GM19324 (cell line): ENCODE measurements around the gene UNC13B.

Experiments
- ATAC-seq: cut with Tn5 transposase; IDR thresholded peaks from one replicate; pipeline ENCODE4 v1.9.1; 2021; ENCODE audit warnings: mild to moderate bottlenecking, moderate library complexity; ENCODE audit not compliant: unreplicated experiment, low FRiP score

The UNC13B gene

DNA sequence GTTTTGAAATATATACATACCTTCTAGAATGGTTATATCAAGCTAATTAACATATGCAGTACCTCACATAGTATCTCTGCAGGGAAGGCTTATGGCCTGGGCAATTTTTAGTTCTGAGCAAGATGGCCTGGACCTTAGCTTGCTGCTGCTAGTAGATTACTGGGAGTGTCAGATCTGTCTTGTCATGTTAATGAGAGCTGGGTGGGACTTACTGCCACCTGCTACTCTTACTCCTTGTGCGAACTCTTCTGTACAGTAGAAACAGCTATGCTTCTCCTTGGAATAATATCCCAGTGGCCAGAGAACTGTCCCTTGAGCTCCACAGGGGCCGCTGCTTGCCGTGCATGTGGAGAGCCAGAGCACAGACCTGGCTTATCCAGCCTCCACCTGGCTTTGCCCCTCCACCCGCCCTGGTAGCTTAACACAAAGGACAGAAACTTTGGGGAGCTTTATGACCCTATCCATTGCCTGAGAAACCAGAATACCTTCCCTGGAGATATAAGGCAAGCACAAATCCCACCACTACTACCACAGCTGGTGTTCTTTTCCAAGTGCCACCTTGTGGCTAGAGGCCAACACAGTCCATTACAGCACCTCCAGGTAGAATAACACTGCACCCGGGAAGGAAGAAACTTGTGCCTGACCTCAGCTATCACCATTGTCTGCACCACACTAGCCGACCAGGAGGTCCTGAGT is 253.7 kb downstream of the UNC13B start:
- no peak for ATAC-seq

DNA sequence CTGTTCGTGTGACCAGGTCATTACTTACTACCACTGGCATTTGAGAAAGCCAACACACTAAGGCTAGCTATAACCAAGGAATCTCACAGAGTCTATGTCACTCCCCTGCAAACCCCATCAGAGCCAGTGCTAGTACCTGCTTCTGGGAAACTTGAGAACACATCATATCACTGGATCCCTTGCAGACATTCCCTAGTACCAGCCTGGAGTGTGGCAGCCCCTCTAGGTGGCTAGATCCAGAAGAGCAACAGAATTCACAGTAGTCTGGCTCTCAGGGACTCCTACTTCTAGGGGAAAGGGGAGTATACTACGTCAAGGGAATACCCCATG is 254.3 kb downstream of the UNC13B start:
- ATAC-seq, result no peak

DNA sequence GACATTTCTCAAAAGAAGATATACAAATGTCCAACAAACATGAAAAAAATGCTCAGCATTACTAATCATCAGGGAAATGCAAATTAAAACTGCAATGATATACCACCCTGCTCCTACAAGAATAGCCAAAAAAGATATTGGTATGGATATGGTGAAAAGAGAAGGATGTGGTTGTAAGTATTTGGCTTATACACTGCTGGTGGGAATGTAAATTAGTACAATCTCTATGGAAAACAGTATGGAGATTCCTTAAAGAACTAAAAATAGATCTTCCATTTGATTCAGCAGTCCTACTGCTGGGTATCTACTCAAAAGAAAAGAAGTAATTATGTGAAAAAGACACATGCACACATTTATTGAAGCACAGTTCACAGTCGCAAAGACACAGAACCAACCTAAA is 260.5 kb downstream of the UNC13B start:
- ATAC-seq, result no peak

DNA sequence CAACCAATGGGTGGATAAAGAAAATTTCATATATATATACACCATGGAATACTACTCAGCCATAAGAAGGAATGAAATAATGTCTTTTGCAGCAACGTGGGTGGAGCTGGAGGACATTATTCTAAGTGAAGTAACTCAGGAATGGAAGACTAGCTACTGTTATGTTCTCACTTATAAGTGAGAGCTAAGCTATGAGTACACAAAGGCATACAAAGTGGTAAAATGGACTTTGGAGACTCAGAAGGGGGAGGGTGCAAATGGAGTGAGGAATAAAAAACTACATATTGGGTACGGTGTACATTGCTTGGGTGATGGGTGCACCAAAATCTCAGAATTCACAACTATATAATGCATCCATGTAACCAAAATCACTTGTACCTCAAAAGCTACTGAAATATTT is 260.9 kb downstream of the UNC13B start:
- ATAC-seq, result no peak

DNA sequence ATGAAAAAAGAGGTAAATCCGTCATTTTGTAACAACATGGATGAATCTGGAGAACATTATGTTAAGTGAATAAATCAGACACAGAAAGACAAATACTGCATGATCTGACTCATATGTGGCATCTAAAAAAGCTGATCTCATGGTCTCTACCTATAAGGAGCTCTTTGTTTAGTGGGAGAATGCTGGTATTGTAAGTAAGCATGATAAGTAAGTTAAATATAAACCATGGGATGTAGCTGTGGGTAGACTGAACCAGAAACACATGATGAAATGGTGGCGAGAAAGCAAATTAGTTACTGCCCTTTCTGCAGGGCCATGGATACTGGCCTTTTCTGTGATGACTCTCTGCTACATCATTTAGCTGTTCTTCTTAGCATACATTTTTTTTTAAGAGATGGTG is 261.7 kb downstream of the UNC13B start:
- no peak for ATAC-seq

DNA sequence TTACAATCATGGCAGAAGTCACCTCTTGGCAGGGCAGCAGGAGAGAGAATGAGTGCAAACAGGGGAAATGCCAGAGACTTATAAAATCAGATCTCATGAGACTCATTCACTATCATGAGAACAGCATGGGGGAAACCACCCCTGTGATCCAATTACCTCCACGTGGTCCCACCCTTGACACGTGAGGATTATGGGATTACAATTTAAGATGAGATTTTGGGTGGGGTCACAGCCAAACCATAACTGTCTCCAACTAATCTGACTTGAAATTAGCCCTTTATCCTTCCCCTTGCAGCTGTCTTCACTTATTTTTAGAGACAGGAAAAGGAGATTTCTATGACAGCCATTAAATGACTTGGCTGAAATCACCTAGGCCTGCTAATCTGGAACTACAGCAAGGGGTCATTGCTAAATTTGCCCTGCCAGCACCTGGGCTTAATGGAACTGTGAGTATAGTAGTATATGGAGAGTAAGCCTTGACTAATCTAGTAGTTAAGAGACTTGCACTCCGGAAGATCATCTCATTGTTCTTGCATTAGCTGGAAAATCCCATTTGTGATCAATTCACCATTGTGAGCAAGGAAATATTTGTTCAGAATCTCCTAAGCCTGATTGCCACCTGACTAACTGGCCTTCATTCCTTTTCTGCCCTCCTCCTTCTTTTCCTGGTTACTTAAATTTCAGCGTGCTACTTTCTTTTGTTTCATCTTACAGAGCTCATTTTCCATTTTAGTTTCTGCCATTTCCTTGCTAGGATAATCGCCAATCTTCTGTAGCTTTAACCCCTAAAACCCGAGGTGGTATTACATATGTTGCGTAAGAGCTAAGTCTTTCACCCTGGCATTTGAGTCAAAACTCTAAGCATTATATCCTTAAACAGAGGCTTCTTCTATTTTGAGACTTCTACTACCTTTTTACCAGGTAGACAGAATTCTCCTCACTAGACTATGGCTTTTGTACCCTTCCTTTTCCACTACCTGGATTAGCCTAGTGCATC is 262.8 kb downstream of the UNC13B start:
- ATAC-seq, result no peak

DNA sequence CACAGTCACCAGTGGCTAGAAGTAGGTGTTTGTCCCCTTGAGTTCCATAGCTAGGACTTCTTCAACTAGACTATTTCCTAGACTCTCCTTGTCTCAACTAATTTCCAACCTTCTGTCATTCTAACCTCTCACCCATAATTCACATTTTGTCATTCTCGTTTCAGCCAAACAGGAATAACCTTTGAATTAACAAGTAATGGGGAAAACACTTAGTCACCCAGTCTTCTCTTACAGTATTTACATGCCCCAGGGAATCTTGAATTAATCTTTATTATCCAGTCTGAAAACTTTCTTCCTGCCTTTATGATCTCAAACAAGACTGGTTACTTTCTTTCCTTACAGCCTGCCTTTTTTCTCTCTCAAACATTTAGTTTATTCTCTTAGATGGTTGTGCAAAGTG is 264.8 kb downstream of the UNC13B start:
- ATAC-seq, result no peak

DNA sequence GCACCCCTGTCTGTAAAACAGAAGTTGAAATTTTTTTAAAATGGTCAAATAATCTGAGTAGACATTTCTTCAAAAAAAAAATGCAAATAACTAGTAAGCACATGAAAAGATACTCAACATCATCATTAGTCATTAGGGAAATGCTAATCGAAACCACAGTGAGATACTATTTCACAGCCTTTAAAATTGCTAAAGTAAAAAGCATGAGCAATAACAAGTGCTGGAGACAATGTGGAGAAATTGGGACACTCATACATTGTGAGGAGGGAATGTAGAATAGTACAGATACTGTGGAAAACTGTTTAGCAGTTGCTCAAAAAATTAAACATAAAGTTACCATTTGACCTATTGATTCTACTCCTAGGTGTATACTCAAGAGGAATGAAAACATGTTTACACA is 269.7 kb downstream of the UNC13B start:
- no peak for ATAC-seq

DNA sequence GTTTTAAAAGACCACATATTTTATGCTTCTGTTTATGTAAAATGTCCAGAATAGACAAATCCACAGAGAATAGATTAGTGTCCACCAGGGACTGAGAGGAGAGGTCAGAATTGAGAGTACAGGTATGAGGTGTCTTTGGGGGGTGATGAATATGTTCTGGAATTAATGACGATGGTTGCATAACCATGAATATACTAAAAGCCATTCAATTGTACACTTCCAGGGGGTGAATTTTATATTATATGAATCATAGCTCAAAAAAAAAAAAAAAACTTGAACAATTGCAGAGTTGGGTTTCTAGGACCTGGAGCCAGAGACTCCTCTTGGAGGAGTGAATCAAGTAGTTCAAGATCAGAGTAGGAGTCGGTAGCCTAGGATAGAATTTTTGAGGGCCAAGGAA is 270.3 kb downstream of the UNC13B start:
- no peak for ATAC-seq

DNA sequence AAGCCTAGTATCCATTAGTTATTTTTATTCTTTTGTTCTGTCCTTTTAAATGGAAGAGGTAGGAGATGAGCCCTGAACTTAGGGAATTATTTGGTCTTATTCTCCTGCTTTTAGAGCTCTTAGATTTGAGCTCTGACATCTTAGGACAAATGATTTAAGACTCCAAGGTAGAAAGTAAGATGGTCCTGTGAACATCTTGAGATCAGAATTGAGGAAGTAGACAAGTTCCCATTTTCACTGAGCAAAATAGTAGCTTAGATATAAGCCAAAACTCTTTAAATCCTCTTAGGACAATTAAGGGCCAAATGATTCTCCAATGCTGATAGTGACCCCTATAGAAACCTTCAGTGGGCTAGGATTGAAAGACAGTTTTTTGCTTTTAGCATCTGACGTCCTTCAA is 275.1 kb downstream of the UNC13B start:
- no peak for ATAC-seq

DNA sequence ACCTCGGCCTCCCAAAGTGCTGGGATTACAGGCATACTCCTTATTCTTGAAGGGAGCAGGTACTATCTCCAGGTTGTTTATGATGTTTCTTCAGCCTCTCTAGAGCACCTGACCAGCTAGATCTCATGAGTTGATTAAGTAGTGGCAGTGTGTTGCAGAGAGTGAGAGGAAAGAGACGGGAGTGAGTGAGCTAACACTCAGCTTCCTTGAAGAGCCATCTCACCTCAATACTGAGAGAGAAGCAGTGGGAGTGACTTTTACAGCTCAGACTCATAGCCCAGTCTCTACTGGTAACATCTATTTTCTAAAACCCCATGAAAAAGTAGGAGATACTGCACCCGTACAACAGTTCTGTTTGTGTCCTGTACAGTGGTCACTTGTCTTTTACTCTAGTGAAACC is 284.2 kb downstream of the UNC13B start:
- ATAC-seq, result no peak

DNA sequence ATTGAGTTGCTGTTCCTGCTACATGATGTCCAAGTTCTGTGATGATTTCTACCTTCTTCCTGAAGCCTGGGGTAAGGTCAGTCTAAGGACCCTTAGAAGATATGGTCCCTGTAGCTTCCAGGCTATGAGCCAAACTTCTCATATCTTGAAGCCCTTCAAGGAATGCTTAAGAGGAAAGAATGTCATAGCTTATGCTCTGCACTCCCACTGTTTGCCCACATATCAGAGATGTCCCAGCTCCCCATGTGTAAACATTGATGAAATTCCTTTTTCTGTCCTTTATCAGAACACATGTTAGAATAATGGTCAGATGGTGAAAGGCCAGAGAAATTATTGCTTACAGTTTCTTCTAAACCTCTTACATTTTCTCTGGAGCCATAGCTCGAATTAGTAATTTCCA is 286.7 kb downstream of the UNC13B start:
- ATAC-seq, result no peak

DNA sequence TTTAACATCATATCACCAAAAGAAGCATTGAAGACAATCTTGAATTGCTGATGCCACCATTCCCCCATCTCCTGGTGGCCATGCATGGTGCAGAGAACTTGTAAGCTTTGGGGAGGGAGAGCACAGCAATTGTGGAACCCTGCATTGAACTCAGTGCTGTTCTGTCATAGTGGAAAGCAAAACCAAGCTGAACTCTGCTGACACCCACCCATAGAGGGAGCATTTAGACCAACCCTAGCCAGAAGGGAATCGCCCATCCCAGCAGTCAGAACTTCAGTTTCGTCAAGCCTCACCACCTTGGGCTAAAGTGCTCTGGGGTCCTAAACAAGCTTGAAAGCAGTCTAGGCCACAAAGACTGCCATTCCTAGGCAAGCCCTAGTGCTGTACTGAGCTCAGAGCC is 290.7 kb downstream of the UNC13B start:
- ATAC-seq, result no peak

DNA sequence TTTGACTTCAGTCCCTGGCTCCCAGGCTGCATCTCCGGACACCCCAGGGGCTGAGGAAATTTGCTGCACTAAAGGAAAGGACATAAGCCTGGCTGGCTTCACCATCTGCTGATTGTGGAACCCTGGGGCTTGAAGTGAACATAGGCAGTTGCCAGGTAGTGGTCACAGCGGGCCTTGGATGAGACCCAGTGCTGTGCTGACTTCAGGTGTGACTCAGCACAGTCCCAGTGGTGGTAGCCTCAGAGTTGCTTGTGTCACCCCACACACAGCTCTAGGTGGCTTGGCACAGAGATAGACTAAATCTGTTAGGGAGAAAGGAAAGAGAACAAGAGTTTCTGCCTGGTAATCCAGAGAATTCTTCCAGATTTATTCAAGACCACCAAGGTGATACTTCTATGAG is 292.0 kb downstream of the UNC13B start:
- ATAC-seq, result no peak
